ENCODE results near the gene NETO1.

- TF ChIP-seq ATF3 (IDR thresholded peaks at IDR 0.05) (no peak), CTCF (IDR thresholded peaks at IDR 0.05; ENCODE audit: low read depth, low read length, missing input control) (no peak), RAD21 (IDR thresholded peaks at IDR 0.05) (no peak), YY1 (IDR thresholded peaks at IDR 0.05) (no peak), JUND (IDR thresholded peaks at IDR 0.05) (no peak), REST (IDR thresholded peaks at IDR 0.05) (no peak), TAF1 (conservative IDR thresholded peaks at IDR 0.05) (no peak), MAX (IDR thresholded peaks at IDR 0.05) (no peak), GABPA (IDR thresholded peaks at IDR 0.05 in 1 of 2, conservative IDR thresholded peaks at IDR 0.05 in 1 of 2) (no peak), SP1 (IDR thresholded peaks at IDR 0.05) (no peak)
Observed at GRCh38 chr18:72847771-72848170, 20.0 kb downstream of the NETO1 start.
